GM23338 (cell line): Measurements from ENCODE around the gene PFN1. TPM values are rescaled to one million over a fixed set of nuclear protein-coding genes. Genes with fewer than 3 reads are reported as not detected.

Source experiments
- ATAC-seq: fragments of 200-7000 bp; cut with Tn5 transposase; 3 replicates; pipeline ENCODE4 v1.9.1; 2020
- DNase-seq: peaks from one replicate; pipeline ENCODE4 v3.0.0-alpha.2; 2015; ENCODE audit warnings: low spot score
- H2AFZ ChIP-seq: fragments of 200-600 bp; sonication (generic); 2 replicates; pipeline ENCODE4 v1.8.0; 2016; ENCODE audit warnings: antibody characterized with exemption, mild to moderate bottlenecking, moderate library complexity
- H3F3A ChIP-seq: fragments of 200-600 bp; sonication (generic); replicated peaks from 2 replicates; pipeline ENCODE4 v1.8.0; 2017; ENCODE audit warnings: antibody characterized with exemption, mixed run types, low read depth
- H3K27ac ChIP-seq: fragments of 200-600 bp; sonication (generic); 2 replicates; pipeline ENCODE4 v1.6.1; 2016; ENCODE audit warnings: low read depth
- H3K27me3 ChIP-seq: fragments of 200-600 bp; sonication (generic); 2 replicates; pipeline ENCODE4 v1.8.0; 2016; ENCODE audit warnings: mild to moderate bottlenecking, mixed run types, moderate library complexity; ENCODE audit not compliant: insufficient read depth
- H3K36me3 ChIP-seq: fragments of 200-600 bp; sonication (generic); 2 replicates; pipeline ENCODE4 v1.8.0; 2016; ENCODE audit warnings: mild to moderate bottlenecking; ENCODE audit not compliant: insufficient read depth
- H3K4me1 ChIP-seq: fragments of 200-600 bp; sonication (generic); 2 replicates; pipeline ENCODE4 v1.8.0; 2016; ENCODE audit warnings: mild to moderate bottlenecking, moderate library complexity; ENCODE audit not compliant: insufficient read depth
- H3K4me2 ChIP-seq: fragments of 200-600 bp; sonication (generic); 2 replicates; pipeline ENCODE4 v1.7.1; 2017; ENCODE audit warnings: mixed run types
- H3K4me3 ChIP-seq: fragments of 200-600 bp; sonication (generic); 2 replicates; pipeline ENCODE4 v1.6.1; 2016; ENCODE audit warnings: mixed run types
- H3K79me2 ChIP-seq: fragments of 200-600 bp; sonication (generic); replicated peaks from 2 replicates; pipeline ENCODE4 v1.8.0; 2017; ENCODE audit warnings: mild to moderate bottlenecking; ENCODE audit not compliant: insufficient read depth
- H3K9me2 ChIP-seq: fragments of 200-600 bp; sonication (generic); 2 replicates; pipeline ENCODE4 v1.8.0; 2017; ENCODE audit not compliant: insufficient read depth
- H4K20me1 ChIP-seq: fragments of 200-600 bp; sonication (generic); replicated peaks from 2 replicates; pipeline ENCODE4 v1.8.0; 2017; ENCODE audit warnings: mild to moderate bottlenecking; ENCODE audit not compliant: insufficient read depth
- H3K27ac Mint-ChIP-seq: 2 replicates; pipeline ENCODE4 v1.8.0; 2020; ENCODE audit warnings: inconsistent platforms, mild to moderate bottlenecking, moderate library complexity, mixed read lengths
- H3K27me3 Mint-ChIP-seq: 3 replicates; pipeline ENCODE4 v1.8.0; 2022; ENCODE audit warnings: low read depth, mild to moderate bottlenecking, moderate library complexity, mixed read lengths, inconsistent platforms; ENCODE audit not compliant: insufficient read depth, poor library complexity
- H3K36me3 Mint-ChIP-seq: 3 replicates; pipeline ENCODE4 v1.8.0; 2021; ENCODE audit warnings: low read depth, mild to moderate bottlenecking, inconsistent platforms, moderate library complexity, mixed read lengths
- H3K4me1 Mint-ChIP-seq: 3 replicates; pipeline ENCODE4 v1.8.0; 2020; ENCODE audit warnings: mild to moderate bottlenecking, inconsistent platforms, mixed read lengths
- H3K4me3 Mint-ChIP-seq: 3 replicates; pipeline ENCODE4 v1.8.0; 2021; ENCODE audit warnings: moderate library complexity, mild to moderate bottlenecking, inconsistent platforms, mixed read lengths
- H3K9me3 Mint-ChIP-seq: 3 replicates; pipeline ENCODE4 v1.8.0; 2020; ENCODE audit warnings: moderate library complexity, mild to moderate bottlenecking, inconsistent platforms, mixed read lengths
- CREB1 ChIP-seq: fragments of 250-450 bp; sonication (Bioruptor Pico); IDR thresholded peaks from 2 replicates; pipeline ENCODE4 v1.5.0; 2020; ENCODE audit warnings: low read depth, mild to moderate bottlenecking, moderate library complexity
- CTCF ChIP-seq, 2 experiments: fragments of 200-600 bp in 1 of 2; sonication (generic) in 1 of 2; conservative IDR thresholded peaks; 2 replicates each; pipeline versions ENCODE4 v1.5.1 to v1.6.1; 2016 to 2017; ENCODE audit warnings: antibody characterized with exemption in 2 of 2, low read depth in 2 of 2, mild to moderate bottlenecking in 2 of 2, moderate library complexity in 1 of 2
- EZH2 ChIP-seq: fragments of 200-600 bp; sonication (generic); IDR thresholded peaks from one replicate; pipeline ENCODE4 v1.8.0; 2017; ENCODE audit warnings: antibody characterized with exemption, mild to moderate bottlenecking, low read depth; ENCODE audit not compliant: unreplicated experiment
- EZH2phosphoT487 ChIP-seq: fragments of 200-600 bp; sonication (generic); IDR thresholded peaks from one replicate; pipeline ENCODE4 v1.8.1; 2018; ENCODE audit warnings: antibody characterized with exemption; ENCODE audit not compliant: unreplicated experiment
- JUNB ChIP-seq: IDR thresholded peaks from one replicate; pipeline ENCODE4 v1.6.1; 2016; ENCODE audit warnings: antibody characterized with exemption; ENCODE audit not compliant: unreplicated experiment
- NANOG ChIP-seq: IDR thresholded peaks from 2 replicates; pipeline ENCODE4 v1.6.1; 2016; ENCODE audit warnings: antibody characterized with exemption, borderline replicate concordance
- POLR2AphosphoS5 ChIP-seq: IDR thresholded peaks from 2 replicates; pipeline ENCODE4 v1.6.1; 2016; ENCODE audit warnings: antibody characterized with exemption, low read depth
- REST ChIP-seq: IDR thresholded peaks from one replicate; pipeline ENCODE4 v1.6.1; 2018; ENCODE audit warnings: antibody characterized with exemption; ENCODE audit not compliant: unreplicated experiment
- STAT1 ChIP-seq: IDR thresholded peaks from one replicate; pipeline ENCODE4 v1.6.1; 2016; ENCODE audit warnings: antibody characterized with exemption; ENCODE audit not compliant: unreplicated experiment
- ZNF114 ChIP-seq: fragments of 250-450 bp; sonication (Bioruptor Pico); IDR thresholded peaks from 2 replicates; pipeline ENCODE4 v1.5.0; 2020; ENCODE audit warnings: mild to moderate bottlenecking, moderate library complexity
- ZNF331 ChIP-seq: fragments of 250-450 bp; sonication (Bioruptor Pico); IDR thresholded peaks from 2 replicates; pipeline ENCODE4 v1.5.0; 2020; ENCODE audit warnings: low read depth, mild to moderate bottlenecking, moderate library complexity
- polyA plus RNA-seq: library from polyadenylated mRNA; unstranded; fragments of >200 nt; fragmentation: Nextera tagmentation; extraction: Ambion mirVana; gene quantifications from 2 replicates; pipeline ENCODE4 v1.2.1, GENCODE V29; 2016
- total RNA-seq: library from RNA; depleted of rRNA; stranded (reverse); fragments of >200 nt; shearing (Covaris generic); gene quantifications from 2 replicates; pipeline ENCODE4 v1.2.3, GENCODE V29; 2014
- TF ChIP-seq, protein P1 (sequence below): IDR thresholded peaks from 2 replicates; pipeline ENCODE4 v1.6.1; 2016; ENCODE audit warnings: antibody characterized with exemption

The PFN1 gene
- total and polyA plus RNA-seq, 2 experiments from 2014 or later, result 2,002 to 3,709 TPM

DNA sequence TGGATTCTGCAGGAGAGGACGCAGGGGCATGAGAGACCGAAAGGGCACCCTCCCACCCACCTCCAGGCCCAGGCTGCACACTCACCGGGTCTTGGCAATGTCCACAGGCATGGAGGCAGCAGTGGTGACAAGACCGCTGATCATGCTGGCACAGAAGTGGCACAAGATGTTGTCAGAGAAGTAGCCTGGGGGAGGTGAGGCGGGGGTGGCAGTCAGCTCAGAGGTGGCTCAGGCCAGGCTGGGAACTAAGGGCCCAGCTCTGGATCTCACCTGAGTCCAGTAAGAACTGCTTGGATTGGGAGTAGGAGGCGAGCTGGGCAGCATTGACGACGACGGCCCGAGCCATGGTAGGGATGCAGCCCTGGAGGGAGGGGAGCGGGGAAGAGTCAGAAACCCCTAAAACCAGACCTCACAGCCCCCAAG is 10.2 kb downstream of the PFN1 start (continued):
- TF ChIP-seq REST, result no peak

DNA sequence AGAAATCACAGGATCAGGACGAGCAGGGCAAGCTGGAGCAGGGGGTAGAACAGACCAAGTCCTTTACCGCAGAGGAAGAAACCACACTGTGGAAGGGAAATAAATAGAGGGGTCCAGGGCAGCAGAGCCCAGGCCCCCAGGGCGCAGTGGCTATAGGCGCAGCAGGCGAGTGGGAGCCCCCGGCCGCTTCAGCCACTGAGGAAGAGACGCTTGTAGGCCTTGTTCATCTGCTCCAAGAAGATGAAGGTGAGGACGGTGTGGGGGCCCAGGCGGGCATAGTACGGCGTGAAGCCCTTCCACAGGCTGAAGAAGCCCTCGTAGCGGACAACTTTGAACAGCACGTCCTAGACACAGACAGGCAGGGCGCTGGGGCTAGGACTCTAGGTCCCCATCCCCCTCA is 10.8 kb downstream of the PFN1 start:
- peaks cover 59% of the 10 kb centered on the region for H3K36me3 Mint-ChIP-seq
- H3K4me2 ChIP-seq, result no peak overlapping the region
- peaks cover 16% of the 10 kb centered on the region for H3K4me1 ChIP-seq
- no peak for ATAC-seq
- peaks cover 26% of the 10 kb centered on the region for H3K79me2 ChIP-seq
- H3K36me3 ChIP-seq, result no peaks in the 10 kb centered on the region; the same call in 1 of the 2 replicates
- H3F3A ChIP-seq, result peaks cover 24% of the 10 kb centered on the region
- 0 out of 3 replicates have a peak overlapping the region, but pooled peaks have one; percentile 5 for H3K4me3 Mint-ChIP-seq
- no peak for DNase-seq
- no peak overlapping the region for H3K27ac Mint-ChIP-seq
- no peaks in the 10 kb centered on the region for H3K9me3 Mint-ChIP-seq
- no peak overlapping the region for H2AFZ ChIP-seq
- H3K9me2 ChIP-seq, result no peaks in the 10 kb centered on the region
- peaks cover 16% of the 10 kb centered on the region for H3K27me3 Mint-ChIP-seq
- no peak overlapping the region for H3K27ac ChIP-seq
- H3K4me1 Mint-ChIP-seq, result peaks cover 37% of the 10 kb centered on the region
- peaks cover 12% of the 10 kb centered on the region; the same call in 1 of the 2 replicates for H4K20me1 ChIP-seq
- TF ChIP-seq JUNB (no peak), STAT1 (no peak)
- no peaks in the 10 kb centered on the region for H3K27me3 ChIP-seq
- H3K4me3 ChIP-seq, result no peak overlapping the region

GRCh38 chr17:4936436-4936835 is 11.9 kb downstream of the PFN1 start:
- no peaks in the 10 kb centered on the region for H3K9me3 Mint-ChIP-seq
- H3K4me1 ChIP-seq, result peaks cover 13% of the 10 kb centered on the region
- H3K4me3 Mint-ChIP-seq, result no peak overlapping the region
- ATAC-seq (no peak), DNase-seq (no peak)
- H3K4me3 ChIP-seq, result no peak overlapping the region
- H3K9me2 ChIP-seq, result no peaks in the 10 kb centered on the region
- H3K27me3 Mint-ChIP-seq, result peaks cover 19% of the 10 kb centered on the region
- H2AFZ ChIP-seq, result no peak overlapping the region
- H3K4me1 Mint-ChIP-seq, result peaks cover 31% of the 10 kb centered on the region
- H3K36me3 Mint-ChIP-seq, result peaks cover 49% of the 10 kb centered on the region
- peaks cover 6% of the 10 kb centered on the region; the same call in 1 of the 2 replicates for H4K20me1 ChIP-seq
- H3K27ac Mint-ChIP-seq, result no peak overlapping the region
- H3K36me3 ChIP-seq, result no peaks in the 10 kb centered on the region; the same call in 1 of the 2 replicates
- H3K79me2 ChIP-seq, result peaks cover 20% of the 10 kb centered on the region
- peaks cover 20% of the 10 kb centered on the region for H3F3A ChIP-seq
- H3K4me2 ChIP-seq, result no peak overlapping the region
- no peak for TF ChIP-seq ZNF114 (CRISPR knock-in tag)
- no peak for TF ChIP-seq POLR2AphosphoS5
- TF ChIP-seq CTCF (conservative IDR thresholded peaks at IDR 0.05; ENCODE audit: low read depth in 2 of 2), result no peak
- TF ChIP-seq EZH2phosphoT487, result no peak
- no peak for TF ChIP-seq EZH2
- TF ChIP-seq CREB1 (CRISPR knock-in tag), result no peak
- TF ChIP-seq NANOG, result no peak
- no peak for TF ChIP-seq REST
- no peak for TF ChIP-seq STAT1
- TF ChIP-seq, protein P1, sequence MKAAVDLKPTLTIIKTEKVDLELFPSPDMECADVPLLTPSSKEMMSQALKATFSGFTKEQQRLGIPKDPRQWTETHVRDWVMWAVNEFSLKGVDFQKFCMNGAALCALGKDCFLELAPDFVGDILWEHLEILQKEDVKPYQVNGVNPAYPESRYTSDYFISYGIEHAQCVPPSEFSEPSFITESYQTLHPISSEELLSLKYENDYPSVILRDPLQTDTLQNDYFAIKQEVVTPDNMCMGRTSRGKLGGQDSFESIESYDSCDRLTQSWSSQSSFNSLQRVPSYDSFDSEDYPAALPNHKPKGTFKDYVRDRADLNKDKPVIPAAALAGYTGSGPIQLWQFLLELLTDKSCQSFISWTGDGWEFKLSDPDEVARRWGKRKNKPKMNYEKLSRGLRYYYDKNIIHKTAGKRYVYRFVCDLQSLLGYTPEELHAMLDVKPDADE, result no peak
- no peak for TF ChIP-seq JUNB
- TF ChIP-seq ZNF331, result no peak
- no peak overlapping the region for H3K27ac ChIP-seq
- no peaks in the 10 kb centered on the region for H3K27me3 ChIP-seq
